ENCODE results near the gene ROCK1.
"Not testable (repeated sequence)": the region's sequence is repeated elsewhere in the genome, so short reads cannot be mapped to it uniquely, and the experiment has no call there.

ROCK1 gene

DNA sequence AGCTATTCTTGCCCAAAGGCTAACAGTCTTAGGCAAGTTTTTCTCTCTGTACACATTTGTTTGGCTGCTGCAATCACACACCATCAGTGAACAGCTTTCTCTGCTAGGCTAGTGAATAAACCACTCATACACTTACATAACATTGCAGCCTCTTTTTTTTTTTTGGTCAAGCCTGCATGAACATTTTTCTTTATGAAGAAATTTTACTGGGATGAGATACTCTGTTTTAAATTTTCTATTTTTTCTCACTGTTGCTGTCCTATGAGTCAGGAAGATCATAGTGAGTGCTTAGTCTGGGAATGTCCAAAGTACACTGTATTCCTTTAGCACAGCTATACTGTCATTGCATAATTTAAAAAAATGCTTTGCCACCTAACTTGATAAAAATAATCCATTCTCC is 58.5 kb downstream of the ROCK1 start:
- peak; percentile 47 for DNase-seq (ENCODE audit: low read depth, low spot score)

DNA sequence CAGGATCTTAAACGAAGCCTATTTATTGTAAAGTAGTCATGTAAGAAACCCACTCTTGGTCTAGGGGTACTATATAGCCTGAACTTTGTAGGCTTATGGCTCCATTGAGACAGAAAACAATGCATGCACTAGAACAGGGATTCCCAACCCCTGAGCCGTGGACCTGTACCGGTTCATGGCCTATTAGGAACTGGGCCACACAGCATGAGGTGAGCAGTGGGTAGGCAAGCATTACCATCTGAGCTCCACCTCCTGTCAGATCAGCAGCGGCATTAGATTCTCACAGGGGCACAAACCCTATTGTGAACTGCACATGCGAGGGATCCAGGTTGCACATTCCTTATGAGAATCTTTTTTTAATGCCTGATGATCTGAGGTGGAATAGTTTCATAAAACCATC is 59.2 kb downstream of the ROCK1 start:
- DNase-seq (ENCODE audit: low read depth, low spot score) = no peak

DNA sequence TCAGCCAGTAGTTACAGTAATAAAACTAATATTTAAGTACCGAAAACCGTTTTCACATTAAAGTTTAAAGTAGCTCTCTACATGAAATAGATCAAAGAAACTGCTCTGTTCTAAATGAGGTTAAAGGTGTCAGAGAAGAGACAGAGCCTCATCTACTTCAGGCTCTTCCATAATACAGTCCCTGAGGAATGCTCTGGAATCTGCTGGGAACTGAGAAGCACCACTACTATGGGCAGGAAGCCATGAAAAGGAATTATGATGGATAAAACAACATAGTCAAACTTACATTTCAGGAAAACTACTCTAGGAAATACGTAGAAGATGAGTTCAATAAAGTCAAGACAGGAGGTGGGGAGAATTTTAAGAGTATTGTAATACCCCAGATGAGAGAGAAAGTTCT is 60.0 kb downstream of the ROCK1 start:
- DNase-seq (ENCODE audit: low read depth, low spot score) = peak; percentile 9

DNA sequence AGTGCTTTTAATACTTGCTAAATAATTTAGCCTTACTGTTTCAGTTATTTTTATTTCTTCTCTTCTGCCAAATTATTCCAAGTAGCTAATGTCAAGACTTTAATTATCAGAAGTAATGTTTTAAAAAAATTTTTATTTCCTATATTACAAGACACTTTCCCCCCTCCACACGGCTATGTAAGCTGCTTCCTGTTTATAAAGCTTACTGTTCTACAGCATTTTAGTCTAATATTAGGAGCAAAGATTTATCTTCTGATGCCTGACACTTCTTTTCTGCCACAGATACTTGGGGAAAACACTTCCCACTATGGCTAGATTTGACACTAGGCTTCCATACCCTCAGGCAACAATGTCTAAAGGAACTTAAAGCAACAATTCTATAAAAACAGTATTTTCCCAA is 62.3 kb downstream of the ROCK1 start:
- no peak for DNase-seq (ENCODE audit: low read depth, low spot score)

DNA sequence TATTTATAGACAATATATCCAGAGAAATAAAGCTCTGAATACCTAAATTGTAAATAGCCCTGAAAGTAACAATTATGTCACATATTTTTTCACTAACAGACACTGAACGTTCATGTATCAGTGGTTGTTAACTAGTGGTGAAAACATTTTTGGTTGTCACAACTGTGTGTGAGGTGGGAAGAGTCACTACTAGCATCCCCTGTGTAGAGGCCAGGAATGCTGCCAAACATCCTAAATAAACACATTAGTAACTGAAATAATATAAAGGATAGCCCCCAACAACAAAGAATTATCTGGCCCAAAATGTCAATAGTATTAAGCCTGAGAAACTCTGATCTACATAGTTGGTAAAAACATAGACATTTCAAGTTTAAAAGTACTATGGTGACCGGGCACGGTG is 64.5 kb downstream of the ROCK1 start:
- DNase-seq (ENCODE audit: low read depth, low spot score) = no peak

DNA sequence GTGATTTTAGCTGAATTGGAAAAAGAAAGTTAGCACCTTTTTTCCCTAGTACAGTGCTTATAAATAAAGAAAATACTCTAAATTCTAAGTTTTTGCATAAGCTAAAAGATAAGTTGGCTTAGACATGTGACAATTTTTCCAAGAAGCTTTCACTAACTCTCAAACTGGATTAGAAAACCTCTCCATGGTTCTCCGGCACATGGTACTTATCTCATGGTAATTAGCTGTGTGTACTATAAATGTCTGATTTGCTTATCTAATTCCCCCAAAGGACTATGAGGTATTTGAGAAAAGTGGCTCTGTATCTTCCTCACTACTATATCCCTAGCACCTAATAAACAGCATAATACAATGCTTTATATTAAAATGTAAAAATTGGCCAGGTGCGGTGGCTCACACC is 71.1 kb downstream of the ROCK1 start:
- DNase-seq (ENCODE audit: low read depth, low spot score) = no peak

DNA sequence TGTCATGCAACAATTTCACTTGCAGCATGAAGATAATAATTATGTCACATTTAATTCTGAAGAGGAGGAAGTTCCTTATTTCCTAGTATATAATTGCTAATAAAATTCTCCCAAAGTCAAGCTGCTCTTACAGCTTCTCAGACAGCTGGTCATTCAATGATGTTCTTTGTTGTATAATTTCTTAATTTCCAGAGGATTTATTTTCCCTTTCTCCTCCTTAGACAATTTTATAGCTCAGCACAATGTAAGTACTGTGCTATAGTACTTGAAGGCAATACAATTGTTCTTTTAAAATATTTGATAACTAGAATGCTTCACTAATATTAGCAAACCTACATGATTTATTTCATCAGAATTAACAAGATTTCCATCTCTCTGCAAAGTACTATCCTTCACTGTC is 73.4 kb downstream of the ROCK1 start:
- no peak for DNase-seq (ENCODE audit: low read depth, low spot score)

DNA sequence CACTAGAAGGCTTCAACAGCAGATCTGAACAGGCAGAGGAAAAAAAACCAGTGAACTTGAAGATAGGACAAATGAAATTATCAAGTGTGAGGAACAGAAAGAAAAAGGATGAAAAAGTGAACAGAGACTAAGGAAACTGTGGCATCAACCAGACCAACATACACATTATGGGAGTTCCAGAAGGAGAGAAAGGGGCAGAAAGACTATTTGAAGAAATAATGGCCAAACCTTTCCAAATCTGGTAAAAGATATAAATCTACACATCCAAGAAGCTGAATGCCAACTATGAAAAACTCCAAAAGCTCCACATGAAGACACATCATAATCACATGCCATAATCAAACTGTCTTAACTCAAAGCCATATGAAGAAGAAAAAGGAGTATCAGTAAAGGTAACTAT is 79.8 kb downstream of the ROCK1 start:
- DNase-seq (ENCODE audit: low read depth, low spot score) = no peak

DNA sequence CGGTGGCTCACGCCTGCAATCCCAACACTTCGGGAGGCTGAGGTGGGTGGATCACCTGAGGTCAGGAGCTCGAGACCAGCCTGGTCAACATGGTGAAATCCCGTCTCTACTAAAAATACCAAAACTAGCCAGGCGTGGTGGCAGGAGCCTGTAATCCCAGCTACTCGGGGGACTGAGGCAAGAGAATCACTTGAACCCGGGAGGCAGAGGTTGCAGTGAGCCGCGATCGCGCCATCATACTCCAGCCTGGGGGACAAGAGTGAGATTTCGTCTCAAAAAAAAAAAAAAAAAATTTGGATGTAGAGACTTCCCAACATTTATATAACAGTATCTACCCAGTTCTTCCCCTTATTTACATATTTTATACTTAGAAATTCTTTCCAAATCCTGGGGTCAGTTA is 93.4 kb downstream of the ROCK1 start:
- DNase-seq (ENCODE audit: low read depth, low spot score) = not testable (repeated sequence)

DNA sequence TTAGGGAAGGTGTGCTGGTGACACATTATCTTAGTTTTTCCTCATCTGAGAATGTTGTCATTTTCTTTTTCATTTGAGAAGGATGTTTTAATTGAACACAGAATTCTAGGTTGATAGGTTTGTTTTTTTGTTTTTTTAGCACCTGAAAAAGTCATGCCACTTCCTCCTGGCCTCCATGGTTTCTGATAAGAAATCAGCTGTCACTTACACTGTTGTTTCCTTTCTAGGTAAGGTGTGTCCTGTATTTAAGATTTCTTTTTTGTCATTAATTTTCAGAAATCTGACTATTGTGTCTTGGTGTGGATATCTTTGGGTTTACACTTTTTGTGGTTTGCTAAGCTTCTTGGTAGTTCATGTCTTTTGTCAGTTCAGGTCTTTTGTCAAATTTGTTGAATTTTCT is 99.3 kb downstream of the ROCK1 start:
- DNase-seq (ENCODE audit: low read depth, low spot score) = no peak

DNA sequence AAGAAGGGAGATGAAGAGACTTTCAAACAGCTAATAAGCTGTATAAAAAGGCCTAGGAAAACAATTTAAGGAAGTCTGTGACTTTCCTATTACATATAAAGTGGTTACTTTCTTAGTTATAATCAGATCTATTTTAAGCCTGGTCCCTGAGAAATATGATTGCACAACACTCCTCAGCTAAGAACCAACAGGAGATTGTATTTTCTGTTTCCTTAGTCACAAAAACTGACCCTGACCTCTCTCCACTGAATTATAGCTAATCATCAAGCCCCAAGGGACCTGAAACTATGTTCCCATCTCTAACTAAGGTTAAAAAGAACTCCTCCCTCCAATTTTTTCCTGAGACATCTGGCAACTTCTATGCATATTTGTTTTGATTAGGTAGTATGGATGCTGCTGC is 106.9 kb downstream of the ROCK1 start:
- DNase-seq (ENCODE audit: low read depth, low spot score) = peak; percentile 4

DNA sequence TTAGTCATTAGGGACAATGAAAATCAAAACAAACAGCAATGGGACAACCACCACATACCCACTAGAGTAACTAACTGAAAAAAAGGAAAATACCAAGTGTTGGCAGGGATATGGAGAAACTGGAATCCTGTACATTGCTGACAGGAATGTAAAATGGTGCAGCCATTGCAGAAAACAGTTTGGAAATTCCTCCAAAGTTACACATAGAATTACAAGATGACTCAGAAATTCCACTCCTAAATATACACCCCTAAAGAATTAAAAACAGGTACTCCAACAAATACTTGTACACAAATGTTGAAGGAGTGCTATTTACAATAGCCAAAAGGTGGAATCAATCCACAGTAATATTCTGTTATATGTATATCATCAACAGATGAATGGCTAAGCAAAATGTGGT is 110.9 kb downstream of the ROCK1 start:
- no peak for DNase-seq (ENCODE audit: low read depth, low spot score)

DNA sequence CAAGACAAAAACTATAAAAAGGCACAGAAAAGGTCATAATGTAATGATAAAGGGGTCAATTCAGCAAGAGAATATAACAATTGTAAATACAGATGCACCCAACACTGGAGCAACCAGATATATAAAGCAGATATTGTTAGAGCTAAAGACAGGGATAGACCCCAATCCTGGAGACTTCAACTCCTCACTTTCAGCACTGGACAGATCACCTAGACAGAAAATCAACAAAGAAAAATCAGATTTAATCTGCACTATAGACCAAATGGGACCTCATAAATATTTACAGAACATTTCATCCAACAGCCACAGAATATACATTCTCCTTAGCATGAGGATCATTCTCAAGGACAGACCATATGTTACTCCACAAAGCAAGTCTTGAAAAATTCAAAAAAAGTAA is 114.2 kb downstream of the ROCK1 start:
- DNase-seq (ENCODE audit: low read depth, low spot score) = no peak

DNA sequence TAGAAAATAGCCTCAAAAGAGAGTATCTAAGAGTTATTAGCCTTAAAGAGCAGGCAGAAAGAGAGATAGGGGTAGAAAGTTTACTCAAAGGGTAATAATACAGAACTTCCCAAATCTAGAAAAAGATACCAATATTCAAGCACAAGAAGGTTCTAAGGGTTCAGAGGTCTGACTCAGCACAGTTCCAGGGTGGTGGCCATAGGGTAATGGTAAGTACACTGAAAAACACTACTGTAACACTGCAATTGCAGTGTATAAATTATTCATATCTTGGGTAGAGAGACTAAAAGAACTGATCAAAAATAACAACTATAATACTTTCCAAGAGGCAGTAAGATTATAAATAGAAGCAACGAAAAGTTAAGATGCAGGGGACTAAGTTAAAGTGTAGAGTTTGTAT is 115.2 kb downstream of the ROCK1 start:
- no peak for DNase-seq (ENCODE audit: low read depth, low spot score)

DNA sequence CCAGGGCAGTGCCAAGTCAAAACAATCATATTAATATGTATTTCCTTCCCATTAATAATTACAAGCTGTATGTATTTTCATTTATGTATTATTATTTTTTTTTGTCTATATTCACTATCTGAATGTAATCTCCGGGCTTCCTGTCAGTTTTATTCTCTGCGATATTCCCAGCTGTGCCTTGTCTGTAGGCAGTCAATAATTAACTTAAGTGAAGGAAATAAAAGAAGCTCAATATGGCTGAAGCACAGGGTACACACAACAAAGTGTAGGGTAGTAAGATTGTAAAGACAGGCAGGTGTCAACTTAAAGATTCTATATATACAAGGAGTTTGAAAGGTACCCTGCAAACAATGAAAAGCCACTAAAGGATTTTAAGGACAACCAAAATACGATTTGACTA is 122.9 kb downstream of the ROCK1 start:
- no peak for DNase-seq (ENCODE audit: low read depth, low spot score)

DNA sequence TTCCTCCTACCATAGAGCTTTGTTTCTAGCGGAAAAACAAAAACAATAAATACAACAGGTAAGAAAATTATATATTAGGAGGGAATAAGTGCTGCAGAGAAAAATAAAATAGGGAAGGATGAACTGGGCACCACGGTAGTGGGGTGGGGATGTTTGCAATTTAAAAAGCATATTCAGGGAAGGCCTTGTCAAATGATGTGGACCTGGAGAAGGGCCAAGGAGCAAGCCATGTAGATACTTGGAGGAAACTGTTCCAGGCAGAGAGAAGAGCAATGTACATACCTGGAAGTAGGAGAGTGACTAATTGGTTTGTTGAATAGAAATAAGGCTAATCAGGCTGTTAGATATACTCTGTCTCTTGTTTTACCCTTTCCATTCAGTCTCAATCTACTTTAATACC is 136.5 kb downstream of the ROCK1 start:
- DNase-seq (ENCODE audit: low read depth, low spot score) = no peak

DNA sequence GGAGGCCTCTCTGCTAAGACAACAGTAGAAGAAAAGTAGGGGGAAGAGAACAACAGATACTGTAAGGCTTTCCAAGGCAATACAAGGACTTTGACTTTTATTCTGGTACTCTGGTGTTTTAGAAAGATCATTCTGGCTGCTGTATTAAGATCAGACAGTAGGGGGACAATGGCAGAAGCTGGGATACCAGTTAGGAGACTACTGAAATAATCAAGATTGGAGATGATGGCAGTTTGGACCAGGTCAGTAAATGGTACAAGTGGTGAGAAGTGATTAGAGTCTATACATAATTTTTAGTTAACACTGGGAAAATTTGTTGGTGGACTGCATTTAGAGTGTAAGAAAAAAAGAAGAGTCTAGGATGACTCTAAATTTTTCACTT is 139.7 kb downstream of the ROCK1 start:
- peak; percentile 24 for DNase-seq (ENCODE audit: low read depth, low spot score)

DNA sequence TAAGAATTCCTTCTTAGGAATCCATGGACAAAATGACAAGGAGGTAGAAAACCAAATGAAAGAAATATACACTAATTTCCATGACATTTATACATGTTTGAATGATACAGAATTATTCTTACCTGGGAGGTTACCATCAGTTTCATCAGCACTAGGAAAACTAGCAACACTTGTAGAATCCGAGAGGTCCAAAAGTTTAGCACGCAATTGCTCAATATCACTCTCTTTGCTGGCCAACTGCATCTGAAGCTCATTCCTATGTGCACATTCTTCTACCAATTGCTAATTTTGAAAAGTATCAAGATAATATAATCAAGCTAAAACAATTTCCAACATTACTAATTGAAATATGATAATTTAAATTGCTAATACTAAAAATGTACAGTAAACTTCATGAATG is 144.8 kb downstream of the ROCK1 start:
- DNase-seq (ENCODE audit: low read depth, low spot score) = no peak

DNA sequence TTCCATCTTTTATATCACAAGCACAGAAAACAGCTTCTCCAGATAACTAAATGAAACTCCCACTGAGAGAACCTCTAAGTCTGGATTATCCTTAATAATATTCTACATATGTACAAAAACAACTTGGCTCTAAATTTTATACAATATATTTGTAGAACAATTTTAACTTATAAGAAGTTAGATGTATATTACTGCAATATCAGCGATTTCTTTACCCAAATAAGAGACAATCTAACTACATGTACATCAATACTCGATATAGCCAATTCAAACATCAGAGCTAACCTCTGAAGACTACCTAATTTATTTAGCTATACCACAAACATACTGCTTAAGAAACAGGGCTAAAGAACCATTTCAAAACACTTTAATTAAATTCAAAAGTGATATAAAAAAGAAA is 148.6 kb downstream of the ROCK1 start:
- no peak for DNase-seq (ENCODE audit: low read depth, low spot score)

DNA sequence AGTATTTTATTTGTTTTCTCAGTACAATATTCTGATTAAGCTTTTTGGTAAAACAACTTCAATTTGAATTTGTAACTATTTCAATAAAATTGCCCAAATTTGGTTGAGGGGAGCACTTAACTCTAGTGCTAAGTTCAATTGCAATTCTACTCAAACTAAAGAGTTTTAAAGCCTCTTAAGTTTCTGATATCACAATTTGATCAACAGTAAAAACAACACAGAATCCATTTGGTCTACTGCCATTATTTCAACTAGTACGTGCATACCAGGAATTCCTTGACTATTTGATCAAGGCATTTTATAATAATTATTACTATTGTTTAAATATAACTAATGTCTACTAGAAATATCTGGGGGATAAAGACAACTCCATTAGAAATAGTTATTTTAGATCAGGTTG is 150.9 kb downstream of the ROCK1 start:
- no peak for DNase-seq (ENCODE audit: low read depth, low spot score)

DNA sequence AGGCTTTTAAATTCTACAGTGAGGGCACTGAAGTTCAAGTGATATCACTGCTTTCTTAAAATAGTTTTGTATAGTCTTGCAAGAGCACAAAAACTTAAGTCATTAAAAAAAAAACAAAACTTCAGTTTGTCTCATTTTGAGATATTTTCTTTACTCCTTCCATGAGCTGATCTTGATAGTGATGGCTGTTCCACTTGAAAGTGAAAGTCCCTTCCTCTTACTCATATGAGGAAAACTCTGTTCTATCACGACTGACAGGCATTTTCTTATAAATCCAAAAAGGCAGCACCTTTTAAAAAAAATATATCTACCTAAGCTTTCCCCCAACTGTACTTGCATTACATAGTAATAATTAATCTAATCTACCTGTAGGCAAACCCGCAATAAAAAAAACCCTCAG is 160.8 kb downstream of the ROCK1 start:
- not testable (repeated sequence) for DNase-seq (ENCODE audit: low read depth, low spot score)

Data from astrocyte of the hippocampus (primary cell).